ENCODE results near the gene DNAH17. TPM values are rescaled to one million over a fixed set of nuclear protein-coding genes. Genes with fewer than 3 reads are reported as not detected.

The DNAH17 gene
- polyA plus RNA-seq, 1 experiment = not detected

- Histone ChIP-seq H3K27ac (ENCODE audit: low read depth, low read length) (no peak overlapping the region), H3K9me3 (ENCODE audit: control insufficient read depth, insufficient read depth, low read length) (no peaks in the 10 kb centered on the region; the same call in 1 of the 2 replicates), H3K27me3 (ENCODE audit: control insufficient read depth, insufficient read depth, low read length) (peaks cover 18% of the 10 kb centered on the region), H3K4me3 (ENCODE audit: low read depth, low read length) (no peak overlapping the region)
- DNase-seq (ENCODE audit: low read depth, low spot score) = no peak
- no peak for TF ChIP-seq CTCF (IDR thresholded peaks at IDR 0.05; ENCODE audit: low read depth, low read length)
- POLR2A ChIA-PET = no interaction called here
- CTCF ChIA-PET = interaction anchor here (0.6 to 6.6 kb wide), 2 partner anchors 92 to 218 kb away, joined by 3 to 111 read pairs; no protein-coding TSS in a partner anchor
Measured at GRCh38 chr17:78491236-78492115, 85.7 kb downstream of the DNAH17 start.

GRCh38 chr17:78490673-78491072 lies 86.5 kb downstream of the DNAH17 start:
- H3K27ac ChIP-seq (ENCODE audit: low read depth, low read length) = no peak overlapping the region
- no peaks in the 10 kb centered on the region; the same call in 1 of the 2 replicates for H3K9me3 ChIP-seq (ENCODE audit: control insufficient read depth, insufficient read depth, low read length)
- H3K4me3 ChIP-seq (ENCODE audit: low read depth, low read length) = no peak overlapping the region
- DNase-seq (ENCODE audit: low read depth, low spot score) = no peak
- ChIA-PET POLR2A (no interaction called here), CTCF (no interaction called here)
- H3K27me3 ChIP-seq (ENCODE audit: control insufficient read depth, insufficient read depth, low read length) = peaks cover 18% of the 10 kb centered on the region
- no peak for TF ChIP-seq CTCF (IDR thresholded peaks at IDR 0.05; ENCODE audit: low read depth, low read length)

GRCh38 chr17:78490156-78490555 lies 87.0 kb downstream of the DNAH17 start:
- Histone ChIP-seq H3K27me3 (ENCODE audit: control insufficient read depth, insufficient read depth, low read length) (peaks cover 22% of the 10 kb centered on the region), H3K27ac (ENCODE audit: low read depth, low read length) (no peak overlapping the region), H3K4me3 (ENCODE audit: low read depth, low read length) (no peak overlapping the region), H3K9me3 (ENCODE audit: control insufficient read depth, insufficient read depth, low read length) (peaks cover 5% of the 10 kb centered on the region)
- ChIA-PET CTCF (no interaction called here), POLR2A (no interaction called here)
- no peak for DNase-seq (ENCODE audit: low read depth, low spot score)
- no peak for TF ChIP-seq CTCF (IDR thresholded peaks at IDR 0.05; ENCODE audit: low read depth, low read length)

- H3K9me3 ChIP-seq (ENCODE audit: control insufficient read depth, insufficient read depth, low read length) = peaks cover 8% of the 10 kb centered on the region
- ChIA-PET POLR2A (no interaction called here), CTCF (interaction anchor here (1.1 kb wide), 1 partner anchor 219 kb away, joined by 3 read pairs; no protein-coding TSS in a partner anchor)
- no peak overlapping the region for H3K27ac ChIP-seq (ENCODE audit: low read depth, low read length)
- no peak for DNase-seq (ENCODE audit: low read depth, low spot score)
- no peak for TF ChIP-seq CTCF (IDR thresholded peaks at IDR 0.05; ENCODE audit: low read depth, low read length)
- H3K4me3 ChIP-seq (ENCODE audit: low read depth, low read length) = no peak overlapping the region
- H3K27me3 ChIP-seq (ENCODE audit: control insufficient read depth, insufficient read depth, low read length) = peaks cover 26% of the 10 kb centered on the region
Measured at GRCh38 chr17:78488867-78489634, 88.1 kb downstream of the DNAH17 start.
